B cell (primary cell): ENCODE results near the gene RASA2. TPM values are rescaled to one million over a fixed set of nuclear protein-coding genes. Genes with fewer than 3 reads are reported as not detected.

Experiments used
- ATAC-seq: fragments of 200-7000 bp; cut with Tn5 transposase; one replicate; pipeline ENCODE4 v1.10.0; 2021; ENCODE audit warnings: low read depth, mild to moderate bottlenecking, moderate number of reproducible peaks, moderate library complexity
- CTCF ChIA-PET: fragments of 350-600 bp; sonication (Branson Sonifier 250); formaldehyde crosslinking; loops from one replicate; lab custom pipeline; 2021; ENCODE audit warnings: antibody characterized with exemption, inconsistent platforms; lab: Charles Lee
- POLR2A ChIA-PET: fragments of 350-600 bp; sonication (Branson Sonifier 250); formaldehyde crosslinking; loops from one replicate; lab custom pipeline; 2021; ENCODE audit warnings: antibody characterized with exemption; lab: Charles Lee
- DNase-seq: peaks from one replicate; pipeline ENCODE4 v3.0.0; 2013
- H2AFZ ChIP-seq: 2 replicates; pipeline ENCODE4 v1.6.1; 2012; ENCODE audit warnings: mild to moderate bottlenecking, low read depth, low read length; ENCODE audit not compliant: insufficient read depth, poor library complexity, severe bottlenecking
- H3K27ac ChIP-seq, 2 donors: 1 replicate in 1 of 2; 2 replicates in 1 of 2; pipeline ENCODE4 v1.5.1; 2012 to 2013; ENCODE audit warnings: low read length in 2 of 2, mild to moderate bottlenecking in 2 of 2, moderate library complexity in 1 of 2
- H3K27me3 ChIP-seq, 4 experiments: fragments of 200-600 bp in 1 of 4; sonication (generic) in 1 of 4; replicated peaks in 1 of 4; 1 replicate in 2 of 4; 2 replicates in 2 of 4; pipeline versions ENCODE4 v1.6.1 to v1.7.0; 2013 to 2016; ENCODE audit warnings: low read length in 3 of 4, mild to moderate bottlenecking in 2 of 4, mixed read lengths in 1 of 4, moderate library complexity in 1 of 4; ENCODE audit not compliant: insufficient read depth in 4 of 4, control insufficient read depth in 3 of 4; ENCODE audit errors: control extremely low read depth in 1 of 4
- H3K36me3 ChIP-seq, 2 experiments: replicated peaks in 1 of 2; 1 replicate in 1 of 2; 2 replicates in 1 of 2; pipeline versions ENCODE4 v1.6.1 to v1.7.1; 2013; ENCODE audit warnings: low read length in 1 of 2; ENCODE audit not compliant: insufficient read depth in 2 of 2, control insufficient read depth in 1 of 2; ENCODE audit errors: control extremely low read depth in 1 of 2, extremely low read depth in 1 of 2
- H3K4me1 ChIP-seq, 2 donors: fragments of 200-600 bp in 1 of 2; sonication (generic) in 1 of 2; 1 replicate in 1 of 2; 2 replicates in 1 of 2; pipeline versions ENCODE4 v1.5.1 to v1.6.1; 2013 to 2017; ENCODE audit warnings: low read length in 2 of 2; ENCODE audit not compliant: control insufficient read depth in 2 of 2, insufficient read depth in 2 of 2
- H3K4me2 ChIP-seq: replicated peaks from 2 replicates; pipeline ENCODE3; 2012; ENCODE audit warnings: mild to moderate bottlenecking, low read depth, low read length; ENCODE audit not compliant: poor library complexity, severe bottlenecking
- H3K4me3 ChIP-seq, 5 experiments: fragments of 200-600 bp in 1 of 5; sonication (generic) in 1 of 5; 1 replicate in 3 of 5; 2 replicates in 2 of 5; pipeline versions ENCODE4 v1.5.1 to v1.7.0; 2011 to 2016; ENCODE audit warnings: low read length in 4 of 5, mild to moderate bottlenecking in 4 of 5, low read depth in 2 of 5, control low read depth in 1 of 5, moderate library complexity in 1 of 5; ENCODE audit not compliant: insufficient read depth in 1 of 5; ENCODE audit errors: control extremely low read depth in 1 of 5, extremely low read depth in 1 of 5
- H3K79me2 ChIP-seq: fragments of 200-600 bp; sonication (generic); one replicate; pipeline ENCODE4 v1.6.0; 2016; ENCODE audit warnings: low read length; ENCODE audit not compliant: control insufficient read depth, insufficient read depth
- H3K9ac ChIP-seq: fragments of 200-600 bp; sonication (generic); 2 replicates; pipeline ENCODE4 v1.6.1; 2017; ENCODE audit warnings: mild to moderate bottlenecking, low read length, moderate library complexity
- H3K9me3 ChIP-seq, 3 donors: one replicate each; pipeline versions ENCODE4 v1.6.1 to v1.7.1; 2013; ENCODE audit warnings: low read length in 2 of 3; ENCODE audit not compliant: control insufficient read depth in 2 of 3, insufficient read depth in 1 of 3; ENCODE audit errors: control extremely low read depth in 1 of 3
- H4K20me1 ChIP-seq: 2 replicates; pipeline ENCODE4 v1.6.0; 2012; ENCODE audit warnings: mild to moderate bottlenecking, low read length; ENCODE audit not compliant: insufficient read depth, control insufficient read depth, poor library complexity, severe bottlenecking
- H3K27ac Mint-ChIP-seq: one replicate; pipeline ENCODE4 v1.8.0; 2021; ENCODE audit warnings: mixed read lengths
- H3K27me3 Mint-ChIP-seq: one replicate; pipeline ENCODE4 v1.8.0; 2021; ENCODE audit warnings: mixed read lengths
- H3K4me1 Mint-ChIP-seq: one replicate; pipeline ENCODE4 v1.8.0; 2021; ENCODE audit warnings: mixed read lengths
- H3K4me3 Mint-ChIP-seq: one replicate; pipeline ENCODE4 v1.8.0; 2021; ENCODE audit warnings: mixed read lengths
- H3K9me3 Mint-ChIP-seq: one replicate; pipeline ENCODE4 v1.8.0; 2022; ENCODE audit warnings: mixed read lengths; ENCODE audit not compliant: insufficient read depth
- CTCF ChIP-seq: fragments of 200-600 bp; IDR thresholded peaks from one replicate; pipeline ENCODE4 v1.8.0; 2022; ENCODE audit warnings: antibody characterized with exemption, mild to moderate bottlenecking
- EZH2 ChIP-seq: IDR thresholded peaks from 2 replicates; pipeline ENCODE4 v1.6.1; 2012; ENCODE audit warnings: borderline replicate concordance, low read depth, mild to moderate bottlenecking, moderate library complexity, low read length; ENCODE audit not compliant: insufficient read depth, poor library complexity, severe bottlenecking
- WGBS: methylation state at CpG from one replicate; pipeline ENCODE4 v1.1.5; 2013; ENCODE audit warnings: missing lambda C conversion rate; ENCODE audit not compliant: insufficient coverage; 5-methylcytosine and 5-hydroxymethylcytosine counted together
- intact Hi-C: fragments of 100-400 bp; cut with micrococcal nuclease; formaldehyde crosslinking; loops from one replicate; pipeline ENCODE4 v1.10.0; 2022
- polyA plus RNA-seq: library from polyadenylated mRNA; depleted of rRNA; stranded (reverse); fragments of >200 nt; gene quantifications from 2 replicates; pipeline ENCODE4 v1.2.3, GENCODE V29; 2012
- total RNA-seq, 2 donors: library from RNA; stranded (reverse); fragments of 120-200 nt in 1 of 2; gene quantifications; 1 replicate in 1 of 2; 2 replicates in 1 of 2; pipeline versions ENCODE4 v1.2.3 to v1.2.4, GENCODE V29; 2013 to 2022

The RASA2 gene
- total and polyA plus RNA-seq, 2 donors (not counting 1 experiment from before 2014, with no cell fraction given), result 12.3 to 47.7 TPM

GRCh38 chr3:141454906-141455602 is 31.8 kb upstream of the RASA2 start:
- intact Hi-C loops, result loop anchor here (1.0 to 10.0 kb wide), 2 partner anchors 143 to 220 kb away; partner anchors contain the start of gene PXYLP1
- Histone ChIP-seq H3K79me2 (no peaks in the 10 kb centered on the region), H3K4me1 (peaks cover 12 to 16% of the 10 kb centered on the region in 2 donors), H3K36me3 (no peaks in the 10 kb centered on the region), H4K20me1 (no peaks in the 10 kb centered on the region), H3K4me3 (no peak overlapping the region), H3K9ac (no peak overlapping the region), H2AFZ (peak overlapping the region; percentile 37), H3K27me3 (no peaks in the 10 kb centered on the region), H3K27ac (no peak overlapping the region), H3K9me3 (no peaks in the 10 kb centered on the region), H3K4me2 (peak overlapping the region; percentile 35)
- CTCF ChIA-PET, result interaction anchor here (0.6 to 12.6 kb wide), 32 partner anchors 10 to 444 kb away, joined by 3 to 409 read pairs (median 4); partner anchors contain the start of gene PXYLP1
- no peak overlapping the region for H3K4me3 Mint-ChIP-seq
- no peaks in the 10 kb centered on the region for H3K9me3 Mint-ChIP-seq
- H3K27ac Mint-ChIP-seq, result no peak overlapping the region
- TF ChIP-seq EZH2, result no peak
- peak; percentile 80 for TF ChIP-seq CTCF
- ATAC-seq (peak; percentile 80), DNase-seq (peak; percentile 75)
- no peaks in the 10 kb centered on the region for H3K27me3 Mint-ChIP-seq
- peaks cover 8% of the 10 kb centered on the region for H3K4me1 Mint-ChIP-seq
- POLR2A ChIA-PET, result no interaction called here
- 65% methylated on average over 17 of the region's 20 CpGs for WGBS
